HepG2 (cell line): Measurements from ENCODE around the gene ACAP3. TPM values are rescaled to one million over a fixed set of nuclear protein-coding genes. Genes with fewer than 3 reads are reported as not detected.

ENCODE experiments used
- ARHGAP35 ChIP-seq: sonication (generic); formaldehyde crosslinking; IDR thresholded peaks from 2 replicates; pipeline ENCODE4 v1.9.0; 2022; ENCODE audit warnings: mild to moderate bottlenecking, inconsistent platforms, moderate library complexity, missing genetic modification reagents, borderline replicate concordance
- ATAD3A ChIP-seq: sonication (generic); formaldehyde crosslinking; IDR thresholded peaks from 2 replicates; pipeline ENCODE4 v1.4.0; 2020; ENCODE audit warnings: missing genetic modification reagents
- FOXC1 ChIP-seq: sonication (generic); formaldehyde crosslinking; IDR thresholded peaks from 2 replicates; pipeline ENCODE4 v1.8.0; 2022; ENCODE audit warnings: mild to moderate bottlenecking, missing genetic modification reagents, borderline replicate concordance
- FOXK1 ChIP-seq: sonication (generic); formaldehyde crosslinking; IDR thresholded peaks from 2 replicates; pipeline ENCODE4 v1.4.0; 2020; ENCODE audit warnings: low read depth, missing genetic modification reagents, borderline replicate concordance
- HNRNPL ChIP-seq: fragments of 200-400 bp; formaldehyde crosslinking; IDR thresholded peaks from 2 replicates; pipeline ENCODE4 v1.6.1; 2017; ENCODE audit warnings: mild to moderate bottlenecking, low read depth, low read length
- HOXA9 ChIP-seq: sonication (generic); formaldehyde crosslinking; IDR thresholded peaks from 2 replicates; pipeline ENCODE4 v1.8.1; 2022; ENCODE audit warnings: missing genetic modification reagents, mild to moderate bottlenecking, moderate library complexity, borderline replicate concordance
- MIER3 ChIP-seq: IDR thresholded peaks from 2 replicates; pipeline ENCODE4 v1.6.1; 2016; ENCODE audit warnings: missing compliant biosample characterization, borderline replicate concordance
- STAG1 ChIP-seq: sonication (generic); formaldehyde crosslinking; IDR thresholded peaks from 2 replicates; pipeline ENCODE4 v1.4.0; 2020; ENCODE audit warnings: missing genetic modification reagents
- XRCC5 ChIP-seq: fragments of 200-400 bp; formaldehyde crosslinking; optimal IDR thresholded peaks from 2 replicates; pipeline ENCODE3; 2017; ENCODE audit warnings: mild to moderate bottlenecking, low read length
- ZMYM3 ChIP-seq: sonication (generic); formaldehyde crosslinking; IDR thresholded peaks from 2 replicates; pipeline ENCODE4 v1.5.1; 2020; ENCODE audit warnings: mild to moderate bottlenecking, missing genetic modification reagents
- ZNF101 ChIP-seq: sonication (generic); formaldehyde crosslinking; IDR thresholded peaks from 2 replicates; pipeline ENCODE4 v1.4.0; 2020; ENCODE audit warnings: mild to moderate bottlenecking, low read depth, missing genetic modification reagents, borderline replicate concordance
- ZNF12 ChIP-seq: sonication (generic); formaldehyde crosslinking; IDR thresholded peaks from 2 replicates; pipeline ENCODE4 v1.5.0; 2020; ENCODE audit warnings: missing genetic modification reagents
- ZNF235 ChIP-seq: sonication (generic); formaldehyde crosslinking; IDR thresholded peaks from 2 replicates; pipeline ENCODE4 v1.8.1; 2023; ENCODE audit warnings: mild to moderate bottlenecking, missing genetic modification reagents, borderline replicate concordance
- polyA plus RNA-seq, 8 experiments: library from polyadenylated mRNA; depleted of rRNA in 3 of 8; stranded (reverse) in 7 of 8; unstranded in 1 of 8; fragments of >200 nt; fragmentation: Illumina TruSeq in 4 of 8; extraction: Trizol in 4 of 8; gene quantifications; 2 replicates each; pipeline versions ENCODE4 v1.2.1 to v1.2.3, GENCODE V29; 2011 to 2016; ENCODE audit warnings: low read depth in 4 of 8, missing spikeins in 1 of 8, mixed read lengths in 1 of 8; ENCODE audit not compliant: insufficient read depth in 1 of 8
- total RNA-seq, 5 experiments: library from RNA; depleted of rRNA; stranded (reverse); fragments of >200 nt; fragmentation: Illumina TruSeq; extraction: Trizol; gene quantifications; 2 replicates each; pipeline ENCODE4 v1.2.3, GENCODE V29; 2016; ENCODE audit warnings: low read depth in 1 of 5
- TF ChIP-seq, protein P1 (sequence below): sonication (generic); formaldehyde crosslinking; IDR thresholded peaks from 2 replicates; pipeline ENCODE4 v1.5.0; 2020; ENCODE audit warnings: mild to moderate bottlenecking, missing genetic modification reagents, moderate library complexity
- TF ChIP-seq, protein P2 (sequence below): sonication (generic); formaldehyde crosslinking; IDR thresholded peaks from 2 replicates; pipeline ENCODE4 v1.4.0; 2020; ENCODE audit warnings: missing genetic modification reagents
- TF ChIP-seq, protein P3 (sequence below): sonication (generic); formaldehyde crosslinking; IDR thresholded peaks from 2 replicates; pipeline ENCODE4 v1.5.1; 2020; ENCODE audit warnings: mild to moderate bottlenecking, missing genetic modification reagents, moderate library complexity
- TF ChIP-seq, protein P4 (sequence below): IDR thresholded peaks from 2 replicates; pipeline ENCODE4 v1.6.1; 2018; ENCODE audit warnings: missing genetic modification reagents, mild to moderate bottlenecking, missing compliant biosample characterization
- TF ChIP-seq, protein P5 (sequence below): sonication (generic); formaldehyde crosslinking; IDR thresholded peaks from 2 replicates; pipeline ENCODE4 v1.4.0; 2020; ENCODE audit warnings: missing genetic modification reagents

The ACAP3 gene
- total and polyA plus RNA-seq, 2 of the 13 experiments (the other 11 are each of a cell fraction or from before 2014, with no cell fraction given): 29.4 to 50.8 TPM

DNA sequence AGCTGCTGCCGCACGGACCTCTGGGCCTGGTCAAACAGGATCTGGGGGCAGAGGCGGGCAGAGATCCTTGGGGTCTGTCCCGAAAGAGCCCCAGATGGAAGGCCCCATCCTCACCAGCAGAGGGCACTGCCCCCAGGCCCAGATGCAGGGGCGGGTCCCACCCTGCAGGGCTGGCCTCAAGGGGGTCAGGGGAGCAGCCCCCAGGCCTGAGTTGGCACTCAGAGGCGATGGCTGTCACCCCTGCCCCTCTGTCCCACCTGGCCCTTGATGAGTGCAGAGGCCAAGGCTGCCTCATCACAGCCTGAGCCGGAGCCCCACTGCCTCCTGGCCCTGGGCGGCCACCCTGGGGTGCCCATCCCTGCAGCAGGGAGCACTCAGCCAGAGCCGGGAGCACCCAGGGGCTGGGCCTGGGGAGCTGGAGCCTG, 5.7 kb downstream of the ACAP3 start (continued):
- TF ChIP-seq, protein P1, sequence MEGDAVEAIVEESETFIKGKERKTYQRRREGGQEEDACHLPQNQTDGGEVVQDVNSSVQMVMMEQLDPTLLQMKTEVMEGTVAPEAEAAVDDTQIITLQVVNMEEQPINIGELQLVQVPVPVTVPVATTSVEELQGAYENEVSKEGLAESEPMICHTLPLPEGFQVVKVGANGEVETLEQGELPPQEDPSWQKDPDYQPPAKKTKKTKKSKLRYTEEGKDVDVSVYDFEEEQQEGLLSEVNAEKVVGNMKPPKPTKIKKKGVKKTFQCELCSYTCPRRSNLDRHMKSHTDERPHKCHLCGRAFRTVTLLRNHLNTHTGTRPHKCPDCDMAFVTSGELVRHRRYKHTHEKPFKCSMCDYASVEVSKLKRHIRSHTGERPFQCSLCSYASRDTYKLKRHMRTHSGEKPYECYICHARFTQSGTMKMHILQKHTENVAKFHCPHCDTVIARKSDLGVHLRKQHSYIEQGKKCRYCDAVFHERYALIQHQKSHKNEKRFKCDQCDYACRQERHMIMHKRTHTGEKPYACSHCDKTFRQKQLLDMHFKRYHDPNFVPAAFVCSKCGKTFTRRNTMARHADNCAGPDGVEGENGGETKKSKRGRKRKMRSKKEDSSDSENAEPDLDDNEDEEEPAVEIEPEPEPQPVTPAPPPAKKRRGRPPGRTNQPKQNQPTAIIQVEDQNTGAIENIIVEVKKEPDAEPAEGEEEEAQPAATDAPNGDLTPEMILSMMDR (CRISPR knock-in tag): peak; percentile 64
- TF ChIP-seq HNRNPL (0 out of 2 replicates have a peak, but pooled peaks have one; percentile 67), FOXC1 (CRISPR knock-in tag) (no peak), ZNF235 (no peak), ARHGAP35 (CRISPR knock-in tag) (no peak), FOXK1 (CRISPR knock-in tag) (no peak), ZNF101 (CRISPR knock-in tag) (no peak), MIER3 (CRISPR knock-in tag) (no peak), XRCC5 (peak; percentile 34), ATAD3A (CRISPR knock-in tag) (no peak), STAG1 (CRISPR knock-in tag) (peak; percentile 26; the same call in 1 of the 2 replicates), ZNF12 (CRISPR knock-in tag) (no peak), ZMYM3 (CRISPR knock-in tag) (no peak), HOXA9 (CRISPR knock-in tag) (no peak)
- TF ChIP-seq, protein P2, sequence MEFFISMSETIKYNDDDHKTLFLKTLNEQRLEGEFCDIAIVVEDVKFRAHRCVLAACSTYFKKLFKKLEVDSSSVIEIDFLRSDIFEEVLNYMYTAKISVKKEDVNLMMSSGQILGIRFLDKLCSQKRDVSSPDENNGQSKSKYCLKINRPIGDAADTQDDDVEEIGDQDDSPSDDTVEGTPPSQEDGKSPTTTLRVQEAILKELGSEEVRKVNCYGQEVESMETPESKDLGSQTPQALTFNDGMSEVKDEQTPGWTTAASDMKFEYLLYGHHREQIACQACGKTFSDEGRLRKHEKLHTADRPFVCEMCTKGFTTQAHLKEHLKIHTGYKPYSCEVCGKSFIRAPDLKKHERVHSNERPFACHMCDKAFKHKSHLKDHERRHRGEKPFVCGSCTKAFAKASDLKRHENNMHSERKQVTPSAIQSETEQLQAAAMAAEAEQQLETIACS (CRISPR knock-in tag): no peak
- TF ChIP-seq, protein P3, sequence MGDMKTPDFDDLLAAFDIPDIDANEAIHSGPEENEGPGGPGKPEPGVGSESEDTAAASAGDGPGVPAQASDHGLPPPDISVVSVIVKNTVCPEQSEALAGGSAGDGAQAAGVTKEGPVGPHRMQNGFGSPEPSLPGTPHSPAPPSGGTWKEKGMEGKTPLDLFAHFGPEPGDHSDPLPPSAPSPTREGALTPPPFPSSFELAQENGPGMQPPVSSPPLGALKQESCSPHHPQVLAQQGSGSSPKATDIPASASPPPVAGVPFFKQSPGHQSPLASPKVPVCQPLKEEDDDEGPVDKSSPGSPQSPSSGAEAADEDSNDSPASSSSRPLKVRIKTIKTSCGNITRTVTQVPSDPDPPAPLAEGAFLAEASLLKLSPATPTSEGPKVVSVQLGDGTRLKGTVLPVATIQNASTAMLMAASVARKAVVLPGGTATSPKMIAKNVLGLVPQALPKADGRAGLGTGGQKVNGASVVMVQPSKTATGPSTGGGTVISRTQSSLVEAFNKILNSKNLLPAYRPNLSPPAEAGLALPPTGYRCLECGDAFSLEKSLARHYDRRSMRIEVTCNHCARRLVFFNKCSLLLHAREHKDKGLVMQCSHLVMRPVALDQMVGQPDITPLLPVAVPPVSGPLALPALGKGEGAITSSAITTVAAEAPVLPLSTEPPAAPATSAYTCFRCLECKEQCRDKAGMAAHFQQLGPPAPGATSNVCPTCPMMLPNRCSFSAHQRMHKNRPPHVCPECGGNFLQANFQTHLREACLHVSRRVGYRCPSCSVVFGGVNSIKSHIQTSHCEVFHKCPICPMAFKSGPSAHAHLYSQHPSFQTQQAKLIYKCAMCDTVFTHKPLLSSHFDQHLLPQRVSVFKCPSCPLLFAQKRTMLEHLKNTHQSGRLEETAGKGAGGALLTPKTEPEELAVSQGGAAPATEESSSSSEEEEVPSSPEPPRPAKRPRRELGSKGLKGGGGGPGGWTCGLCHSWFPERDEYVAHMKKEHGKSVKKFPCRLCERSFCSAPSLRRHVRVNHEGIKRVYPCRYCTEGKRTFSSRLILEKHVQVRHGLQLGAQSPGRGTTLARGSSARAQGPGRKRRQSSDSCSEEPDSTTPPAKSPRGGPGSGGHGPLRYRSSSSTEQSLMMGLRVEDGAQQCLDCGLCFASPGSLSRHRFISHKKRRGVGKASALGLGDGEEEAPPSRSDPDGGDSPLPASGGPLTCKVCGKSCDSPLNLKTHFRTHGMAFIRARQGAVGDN: peak; percentile 16; the same call in 1 of the 2 replicates
- TF ChIP-seq, protein P4, sequence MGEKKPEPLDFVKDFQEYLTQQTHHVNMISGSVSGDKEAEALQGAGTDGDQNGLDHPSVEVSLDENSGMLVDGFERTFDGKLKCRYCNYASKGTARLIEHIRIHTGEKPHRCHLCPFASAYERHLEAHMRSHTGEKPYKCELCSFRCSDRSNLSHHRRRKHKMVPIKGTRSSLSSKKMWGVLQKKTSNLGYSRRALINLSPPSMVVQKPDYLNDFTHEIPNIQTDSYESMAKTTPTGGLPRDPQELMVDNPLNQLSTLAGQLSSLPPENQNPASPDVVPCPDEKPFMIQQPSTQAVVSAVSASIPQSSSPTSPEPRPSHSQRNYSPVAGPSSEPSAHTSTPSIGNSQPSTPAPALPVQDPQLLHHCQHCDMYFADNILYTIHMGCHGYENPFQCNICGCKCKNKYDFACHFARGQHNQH (CRISPR knock-in tag): no peak
- TF ChIP-seq, protein P5, sequence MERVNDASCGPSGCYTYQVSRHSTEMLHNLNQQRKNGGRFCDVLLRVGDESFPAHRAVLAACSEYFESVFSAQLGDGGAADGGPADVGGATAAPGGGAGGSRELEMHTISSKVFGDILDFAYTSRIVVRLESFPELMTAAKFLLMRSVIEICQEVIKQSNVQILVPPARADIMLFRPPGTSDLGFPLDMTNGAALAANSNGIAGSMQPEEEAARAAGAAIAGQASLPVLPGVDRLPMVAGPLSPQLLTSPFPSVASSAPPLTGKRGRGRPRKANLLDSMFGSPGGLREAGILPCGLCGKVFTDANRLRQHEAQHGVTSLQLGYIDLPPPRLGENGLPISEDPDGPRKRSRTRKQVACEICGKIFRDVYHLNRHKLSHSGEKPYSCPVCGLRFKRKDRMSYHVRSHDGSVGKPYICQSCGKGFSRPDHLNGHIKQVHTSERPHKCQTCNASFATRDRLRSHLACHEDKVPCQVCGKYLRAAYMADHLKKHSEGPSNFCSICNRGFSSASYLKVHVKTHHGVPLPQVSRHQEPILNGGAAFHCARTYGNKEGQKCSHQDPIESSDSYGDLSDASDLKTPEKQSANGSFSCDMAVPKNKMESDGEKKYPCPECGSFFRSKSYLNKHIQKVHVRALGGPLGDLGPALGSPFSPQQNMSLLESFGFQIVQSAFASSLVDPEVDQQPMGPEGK (CRISPR knock-in tag): peak; percentile 55
